ENCODE results near the gene SFT2D2.

DNA sequence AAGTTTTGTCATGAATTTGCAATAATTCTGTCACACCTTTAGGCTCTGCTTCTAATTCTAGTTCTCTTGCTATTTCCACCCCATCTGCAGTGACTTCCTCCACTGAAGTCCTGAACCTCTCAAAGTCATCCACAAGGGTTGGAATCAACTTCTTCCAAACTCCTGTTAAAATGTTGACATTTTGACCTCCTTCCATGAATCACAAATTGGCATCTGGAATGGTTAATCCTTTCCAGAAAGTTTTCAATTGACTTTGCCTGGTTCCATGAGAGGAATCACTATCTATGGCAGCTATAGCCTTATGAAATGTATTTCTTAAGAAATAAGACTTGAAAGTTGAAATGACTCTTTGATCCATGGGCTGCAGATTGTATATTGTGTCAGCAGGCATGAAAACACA lies 19.7 kb upstream of the SFT2D2 start:
- TF ChIP-seq, protein P1, sequence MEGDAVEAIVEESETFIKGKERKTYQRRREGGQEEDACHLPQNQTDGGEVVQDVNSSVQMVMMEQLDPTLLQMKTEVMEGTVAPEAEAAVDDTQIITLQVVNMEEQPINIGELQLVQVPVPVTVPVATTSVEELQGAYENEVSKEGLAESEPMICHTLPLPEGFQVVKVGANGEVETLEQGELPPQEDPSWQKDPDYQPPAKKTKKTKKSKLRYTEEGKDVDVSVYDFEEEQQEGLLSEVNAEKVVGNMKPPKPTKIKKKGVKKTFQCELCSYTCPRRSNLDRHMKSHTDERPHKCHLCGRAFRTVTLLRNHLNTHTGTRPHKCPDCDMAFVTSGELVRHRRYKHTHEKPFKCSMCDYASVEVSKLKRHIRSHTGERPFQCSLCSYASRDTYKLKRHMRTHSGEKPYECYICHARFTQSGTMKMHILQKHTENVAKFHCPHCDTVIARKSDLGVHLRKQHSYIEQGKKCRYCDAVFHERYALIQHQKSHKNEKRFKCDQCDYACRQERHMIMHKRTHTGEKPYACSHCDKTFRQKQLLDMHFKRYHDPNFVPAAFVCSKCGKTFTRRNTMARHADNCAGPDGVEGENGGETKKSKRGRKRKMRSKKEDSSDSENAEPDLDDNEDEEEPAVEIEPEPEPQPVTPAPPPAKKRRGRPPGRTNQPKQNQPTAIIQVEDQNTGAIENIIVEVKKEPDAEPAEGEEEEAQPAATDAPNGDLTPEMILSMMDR (optimal IDR thresholded peaks at IDR 0.05 in 1 of 3, IDR thresholded peaks at IDR 0.05 in 1 of 3, conservative IDR thresholded peaks at IDR 0.05 in 1 of 3; ENCODE audit: extremely low read depth in 1 of 3, insufficient read depth in 2 of 3, low read length in 3 of 3), result no peak
- TF ChIP-seq EZH2 (IDR thresholded peaks at IDR 0.05; ENCODE audit: low read length), result no peak

Measured in keratinocyte (primary cell).